Thyroid gland (tissue), 4 donors: ENCODE results near the gene AURKAIP1.

ENCODE experiments used
- POLR2A ChIP-seq, 2 donors: fragments of 450-650 bp; IDR thresholded peaks; one replicate each; pipeline ENCODE4 v1.6.1; 2017; ENCODE audit warnings: antibody characterized with exemption in 2 of 2, mild to moderate bottlenecking in 2 of 2, moderate library complexity in 1 of 2
- TF ChIP-seq, protein P1 (sequence below), 6 experiments: fragments of 200-600 bp in 3 of 6; fragments of 450-650 bp in 3 of 6; sonication (generic) in 3 of 6; IDR thresholded peaks; one replicate each; pipeline ENCODE4 v1.5.1; 2016 to 2019; ENCODE audit warnings: antibody characterized with exemption in 6 of 6, mild to moderate bottlenecking in 2 of 6, inconsistent platforms in 1 of 6, moderate library complexity in 1 of 6

DNA sequence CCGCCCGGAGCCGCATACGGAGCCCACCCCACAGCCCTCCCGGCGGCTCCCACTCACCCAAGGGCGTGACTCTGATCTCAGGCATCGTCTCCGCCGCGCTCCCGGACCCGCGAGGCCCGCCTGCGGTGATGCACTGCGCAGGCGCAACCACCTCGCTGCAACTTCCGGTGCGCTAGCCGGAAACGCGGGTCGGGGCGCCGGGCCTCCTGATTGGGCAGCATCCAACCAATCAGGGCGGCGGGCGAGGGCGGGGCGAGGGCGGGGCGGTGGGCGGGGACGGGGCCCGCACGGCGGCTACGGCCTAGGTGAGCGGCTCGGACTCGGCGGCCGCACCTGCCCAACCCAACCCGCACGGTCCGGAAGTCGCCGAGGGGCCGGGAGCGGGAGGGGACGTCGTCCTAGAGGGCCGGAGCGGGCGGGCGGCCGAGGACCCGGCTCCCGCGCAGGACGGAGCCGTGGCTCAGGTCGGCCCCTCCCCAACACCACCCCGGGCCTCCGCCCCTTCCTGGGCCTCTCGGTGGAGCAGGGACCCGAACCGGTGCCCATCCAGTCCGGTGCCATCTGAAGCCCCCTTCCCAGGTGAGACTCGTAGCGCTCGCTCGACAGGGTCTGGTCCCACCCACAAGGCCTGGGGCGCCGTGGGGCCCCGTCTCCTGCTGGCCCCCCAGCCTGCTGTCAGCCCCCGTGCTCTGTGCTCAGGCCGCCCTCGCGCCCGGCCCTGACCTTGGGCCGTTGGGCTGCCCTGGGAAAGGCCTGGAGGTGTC lies 50.3 kb downstream of the AURKAIP1 start, which contains the start of the genes CPTP and INTS11:
- TF ChIP-seq, protein P1, sequence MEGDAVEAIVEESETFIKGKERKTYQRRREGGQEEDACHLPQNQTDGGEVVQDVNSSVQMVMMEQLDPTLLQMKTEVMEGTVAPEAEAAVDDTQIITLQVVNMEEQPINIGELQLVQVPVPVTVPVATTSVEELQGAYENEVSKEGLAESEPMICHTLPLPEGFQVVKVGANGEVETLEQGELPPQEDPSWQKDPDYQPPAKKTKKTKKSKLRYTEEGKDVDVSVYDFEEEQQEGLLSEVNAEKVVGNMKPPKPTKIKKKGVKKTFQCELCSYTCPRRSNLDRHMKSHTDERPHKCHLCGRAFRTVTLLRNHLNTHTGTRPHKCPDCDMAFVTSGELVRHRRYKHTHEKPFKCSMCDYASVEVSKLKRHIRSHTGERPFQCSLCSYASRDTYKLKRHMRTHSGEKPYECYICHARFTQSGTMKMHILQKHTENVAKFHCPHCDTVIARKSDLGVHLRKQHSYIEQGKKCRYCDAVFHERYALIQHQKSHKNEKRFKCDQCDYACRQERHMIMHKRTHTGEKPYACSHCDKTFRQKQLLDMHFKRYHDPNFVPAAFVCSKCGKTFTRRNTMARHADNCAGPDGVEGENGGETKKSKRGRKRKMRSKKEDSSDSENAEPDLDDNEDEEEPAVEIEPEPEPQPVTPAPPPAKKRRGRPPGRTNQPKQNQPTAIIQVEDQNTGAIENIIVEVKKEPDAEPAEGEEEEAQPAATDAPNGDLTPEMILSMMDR (IDR thresholded peaks at IDR 0.05), result no peak
- peak in 1 of 2 donors; percentile 70 for TF ChIP-seq POLR2A (IDR thresholded peaks at IDR 0.05)
